ENCODE data around the gene TPP2.

DNA sequence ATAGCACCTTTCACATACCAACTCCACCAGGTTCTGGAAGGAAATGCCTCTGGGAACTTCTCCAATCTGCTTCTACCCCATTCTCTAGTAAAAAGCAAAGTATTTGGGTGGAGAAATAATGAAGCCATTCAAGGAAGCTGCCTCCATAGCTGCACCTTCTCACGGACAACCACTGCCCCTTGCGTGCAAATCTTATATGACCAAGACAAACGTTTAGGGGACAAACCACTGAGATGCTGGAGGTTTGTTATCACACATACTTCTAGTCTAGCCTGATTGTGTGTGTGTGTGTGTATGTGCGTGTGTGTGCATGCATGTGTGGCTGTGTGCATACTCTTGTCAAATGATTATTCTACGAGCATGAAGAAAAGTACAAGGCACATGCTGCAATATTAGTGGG lies 104.5 kb downstream of the TPP2 start:
- TF ChIP-seq POLR2A (IDR thresholded peaks at IDR 0.05), result no peak
- TF ChIP-seq, protein P1, sequence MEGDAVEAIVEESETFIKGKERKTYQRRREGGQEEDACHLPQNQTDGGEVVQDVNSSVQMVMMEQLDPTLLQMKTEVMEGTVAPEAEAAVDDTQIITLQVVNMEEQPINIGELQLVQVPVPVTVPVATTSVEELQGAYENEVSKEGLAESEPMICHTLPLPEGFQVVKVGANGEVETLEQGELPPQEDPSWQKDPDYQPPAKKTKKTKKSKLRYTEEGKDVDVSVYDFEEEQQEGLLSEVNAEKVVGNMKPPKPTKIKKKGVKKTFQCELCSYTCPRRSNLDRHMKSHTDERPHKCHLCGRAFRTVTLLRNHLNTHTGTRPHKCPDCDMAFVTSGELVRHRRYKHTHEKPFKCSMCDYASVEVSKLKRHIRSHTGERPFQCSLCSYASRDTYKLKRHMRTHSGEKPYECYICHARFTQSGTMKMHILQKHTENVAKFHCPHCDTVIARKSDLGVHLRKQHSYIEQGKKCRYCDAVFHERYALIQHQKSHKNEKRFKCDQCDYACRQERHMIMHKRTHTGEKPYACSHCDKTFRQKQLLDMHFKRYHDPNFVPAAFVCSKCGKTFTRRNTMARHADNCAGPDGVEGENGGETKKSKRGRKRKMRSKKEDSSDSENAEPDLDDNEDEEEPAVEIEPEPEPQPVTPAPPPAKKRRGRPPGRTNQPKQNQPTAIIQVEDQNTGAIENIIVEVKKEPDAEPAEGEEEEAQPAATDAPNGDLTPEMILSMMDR (IDR thresholded peaks at IDR 0.05), result no peak

All from breast epithelium (tissue), 3 donors.